Lower lobe of right lung (tissue), 2 donors: ENCODE measurements around the gene ABCB10. TPM values are rescaled to one million over a fixed set of nuclear protein-coding genes. Genes with fewer than 3 reads are reported as not detected.

Experiments
- ATAC-seq, 2 donors: fragments of 200-7000 bp; cut with Tn5 transposase; one replicate each; pipeline ENCODE4 v1.9.1; 2020 to 2022; ENCODE audit warnings: mild to moderate bottlenecking in 2 of 2, moderate library complexity in 2 of 2
- DNase-seq: peaks from one replicate; pipeline ENCODE4 v3.0.0-alpha.2; 2020
- H3K27ac ChIP-seq: fragments of 200-600 bp; one replicate; pipeline ENCODE4 v1.8.0; 2022
- H3K27me3 ChIP-seq: fragments of 200-600 bp; one replicate; pipeline ENCODE4 v1.8.0; 2022; ENCODE audit warnings: low read depth
- H3K36me3 ChIP-seq: fragments of 200-600 bp; one replicate; pipeline ENCODE4 v1.8.0; 2022; ENCODE audit warnings: mild to moderate bottlenecking
- H3K4me1 ChIP-seq: fragments of 200-600 bp; one replicate; pipeline ENCODE4 v1.8.0; 2022
- H3K4me3 ChIP-seq: fragments of 200-600 bp; one replicate; pipeline ENCODE4 v1.8.0; 2022; ENCODE audit warnings: mild to moderate bottlenecking
- H3K9me3 ChIP-seq: fragments of 200-600 bp; one replicate; pipeline ENCODE4 v1.8.0; 2022
- CTCF ChIP-seq: fragments of 200-600 bp; IDR thresholded peaks from one replicate; pipeline ENCODE4 v1.8.0; 2022; ENCODE audit warnings: antibody characterized with exemption, mild to moderate bottlenecking
- intact Hi-C: fragments of 100-400 bp; cut with DNase I; formaldehyde crosslinking; loops from one replicate; pipeline ENCODE4 v1.11.0; 2022
- long read RNA-seq: library from polyadenylated mRNA; unstranded; transcript quantifications from one replicate; pipeline ENCODE4 v2.0.0, GENCODE V29; 2021
- total RNA-seq: library from RNA; stranded (reverse); fragmentation: NEBNext Ultra II Directional; extraction: Animal tissue kit (Norgen Biotek cat#: 25700); gene quantifications from one replicate; pipeline ENCODE4 v1.2.1, GENCODE V29; 2021
- donor health status: DM: no; HTN: yes; CAD: no; lungs with severe emphysema.

The ABCB10 gene
- total RNA-seq: 17.8 TPM
- long read RNA-seq, transcript ABCB10-201 (13 exons, 3,857 nt): major isoform, 32 of 46 reads
- long read RNA-seq, partial matches to known transcripts: 6 of 46 reads
- long read RNA-seq, other reads (novel, unspliced or antisense): 8 of 46 reads

GRCh38 chr1:229558460-229559335 is at the start of gene ABCB10:
Gene ABCB10 (minus strand): TSS chr1:229558707. CDS start chr1:229558652, 55 bp downstream.
- no peaks in the 10 kb centered on the region for H3K27me3 ChIP-seq
- H3K9me3 ChIP-seq: no peaks in the 10 kb centered on the region
- TF ChIP-seq CTCF: peak; percentile 85
- peaks cover 36% of the 10 kb centered on the region for H3K4me1 ChIP-seq
- H3K27ac ChIP-seq: peak within 1 kb of the TSS; percentile 88
- ATAC-seq (peak; percentile 96 to 97), DNase-seq (peak; percentile 97)
- peak within 1 kb of the TSS; percentile 85 for H3K4me3 ChIP-seq
- intact Hi-C loops: no loop called here
- no peaks in the 10 kb centered on the region for H3K36me3 ChIP-seq

GRCh38 chr1:229607370-229607769 is 48.9 kb upstream of the ABCB10 start:
- intact Hi-C loops: no loop called here
- ATAC-seq (no peak), DNase-seq (no peak)
- no peaks in the 10 kb centered on the region for H3K9me3 ChIP-seq
- TF ChIP-seq CTCF: no peak
- no peaks in the 10 kb centered on the region for H3K27me3 ChIP-seq
- H3K27ac ChIP-seq: no peak overlapping the region
- H3K36me3 ChIP-seq: peaks cover 99% of the 10 kb centered on the region
- H3K4me3 ChIP-seq: no peak overlapping the region
- H3K4me1 ChIP-seq: no peaks in the 10 kb centered on the region

- ATAC-seq (no peak), DNase-seq (no peak)
- H3K9me3 ChIP-seq: no peaks in the 10 kb centered on the region
- H3K4me3 ChIP-seq: no peak overlapping the region
- no peaks in the 10 kb centered on the region for H3K27me3 ChIP-seq
- peaks cover 92% of the 10 kb centered on the region for H3K36me3 ChIP-seq
- no peak for TF ChIP-seq CTCF
- intact Hi-C loops: no loop called here
- H3K27ac ChIP-seq: no peak overlapping the region
- no peaks in the 10 kb centered on the region for H3K4me1 ChIP-seq
Measured at GRCh38 chr1:229603371-229604005, 45.0 kb upstream of the ABCB10 start.

- H3K27ac ChIP-seq: no peak overlapping the region
- H3K4me1 ChIP-seq: no peaks in the 10 kb centered on the region
Measured at GRCh38 chr1:229600229-229600628, 41.7 kb upstream of the ABCB10 start.

More at GRCh38 chr1:229600229-229600628, 41.7 kb upstream of the ABCB10 start:
- Histone ChIP-seq H3K4me3 (no peak overlapping the region), H3K36me3 (peaks cover 63% of the 10 kb centered on the region), H3K9me3 (no peaks in the 10 kb centered on the region), H3K27me3 (no peaks in the 10 kb centered on the region)
- intact Hi-C loops: no loop called here
- ATAC-seq (no peak), DNase-seq (no peak)
- no peak for TF ChIP-seq CTCF
